Neural progenitor cell (in vitro differentiated cells): ENCODE measurements around the gene NDEL1. TPM values are rescaled to one million over a fixed set of nuclear protein-coding genes. Genes with fewer than 3 reads are reported as not detected.

Experiments
- DNase-seq: peaks from one replicate; pipeline ENCODE4 v3.0.0-alpha.2; 2016; ENCODE audit warnings: low spot score
- H2AFZ ChIP-seq: fragments of 200-600 bp; sonication (generic); replicated peaks from 2 replicates; pipeline ENCODE4 v1.6.1; 2016; ENCODE audit warnings: antibody characterized with exemption
- H3F3A ChIP-seq: fragments of 200-600 bp; sonication (generic); 2 replicates; pipeline ENCODE4 v1.6.1; 2016; ENCODE audit warnings: antibody characterized with exemption, low read depth
- H3K27ac ChIP-seq: fragments of 200-600 bp; sonication (generic); 2 replicates; pipeline ENCODE4 v1.5.1; 2016; ENCODE audit warnings: mild to moderate bottlenecking
- H3K27me3 ChIP-seq: fragments of 200-600 bp; sonication (generic); 2 replicates; pipeline ENCODE4 v1.6.1; 2016; ENCODE audit warnings: mild to moderate bottlenecking, moderate library complexity
- H3K36me3 ChIP-seq: fragments of 200-600 bp; sonication (generic); 2 replicates; pipeline ENCODE4 v1.5.1; 2016
- H3K4me1 ChIP-seq: fragments of 200-600 bp; sonication (generic); 2 replicates; pipeline ENCODE4 v1.6.1; 2016; ENCODE audit warnings: mixed run types
- H3K4me2 ChIP-seq: fragments of 200-600 bp; sonication (generic); 2 replicates; pipeline ENCODE4 v1.6.1; 2016
- H3K4me3 ChIP-seq: fragments of 200-600 bp; sonication (generic); 2 replicates; pipeline ENCODE4 v1.5.1; 2016
- H3K79me2 ChIP-seq: fragments of 200-600 bp; sonication (generic); 2 replicates; pipeline ENCODE4 v1.6.1; 2016; ENCODE audit warnings: low read depth
- H3K9ac ChIP-seq: fragments of 200-600 bp; sonication (generic); 2 replicates; pipeline ENCODE4 v1.6.1; 2016
- H3K9me3 ChIP-seq: fragments of 200-600 bp; sonication (generic); 2 replicates; pipeline ENCODE4 v1.5.1; 2016; ENCODE audit warnings: low read depth
- H4K20me1 ChIP-seq: fragments of 200-600 bp; sonication (generic); 2 replicates; pipeline ENCODE4 v1.6.1; 2016; ENCODE audit warnings: low read depth
- H3K27ac Mint-ChIP-seq: 3 replicates; pipeline ENCODE4 v1.8.0; 2021; ENCODE audit warnings: mixed read lengths
- H3K27me3 Mint-ChIP-seq: 2 replicates; pipeline ENCODE4 v1.8.0; 2022; ENCODE audit warnings: low read depth, mild to moderate bottlenecking, inconsistent platforms, moderate library complexity, mixed read lengths; ENCODE audit not compliant: insufficient read depth
- H3K36me3 Mint-ChIP-seq: 3 replicates; pipeline ENCODE4 v1.8.0; 2021; ENCODE audit warnings: mixed read lengths
- H3K4me1 Mint-ChIP-seq: 3 replicates; pipeline ENCODE4 v1.8.0; 2021; ENCODE audit warnings: mixed read lengths
- H3K4me3 Mint-ChIP-seq: 3 replicates; pipeline ENCODE4 v1.8.0; 2021; ENCODE audit warnings: mild to moderate bottlenecking, moderate library complexity, mixed read lengths
- H3K9me3 Mint-ChIP-seq: 3 replicates; pipeline ENCODE4 v1.8.0; 2020; ENCODE audit warnings: mixed read lengths
- CTCF ChIP-seq: fragments of 200-600 bp; sonication (generic); IDR thresholded peaks from 2 replicates; pipeline ENCODE4 v1.5.1; 2017; ENCODE audit warnings: antibody characterized with exemption, mild to moderate bottlenecking
- EZH2 ChIP-seq: fragments of 200-600 bp; sonication (generic); IDR thresholded peaks from 2 replicates; pipeline ENCODE4 v1.6.1; 2017; ENCODE audit warnings: antibody characterized with exemption, mild to moderate bottlenecking, moderate library complexity
- EZH2phosphoT487 ChIP-seq: fragments of 200-600 bp; sonication (generic); IDR thresholded peaks from 2 replicates; pipeline ENCODE4 v1.6.1; 2017; ENCODE audit warnings: antibody characterized with exemption
- total RNA-seq: library from RNA; depleted of rRNA; stranded (reverse); fragments of >200 nt; gene quantifications from 2 replicates; pipeline ENCODE4 v1.2.3, GENCODE V29; 2015; ENCODE audit warnings: low replicate concordance

The NDEL1 gene
- total RNA-seq, 1 donor from 2014 or later: 26.9 TPM

DNA sequence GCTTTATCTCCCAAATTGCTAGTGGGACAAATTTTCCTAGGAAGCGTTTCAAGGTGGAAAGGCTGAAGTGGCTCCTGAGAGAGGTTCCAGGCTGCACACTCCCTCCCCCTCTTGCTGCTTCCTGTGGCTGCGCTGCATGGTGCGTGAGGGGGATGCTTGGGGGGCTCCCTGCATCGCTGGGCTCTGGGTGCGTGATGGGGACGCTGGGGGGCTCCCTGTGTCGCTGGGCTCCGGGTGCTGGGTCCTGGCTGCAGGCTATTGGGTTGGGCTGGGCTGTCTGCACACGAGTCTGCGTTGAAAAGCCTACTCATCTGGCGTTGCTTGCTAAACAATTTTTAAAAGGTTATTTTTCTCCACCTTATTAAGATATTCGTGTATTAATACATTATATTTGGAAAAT, 30.1 kb downstream of the NDEL1 start:
- H3K4me3 Mint-ChIP-seq: no peak overlapping the region
- H3K4me1 ChIP-seq: no peaks in the 10 kb centered on the region
- no peak overlapping the region for H3K9ac ChIP-seq
- peaks cover 17% of the 10 kb centered on the region for H3K36me3 Mint-ChIP-seq
- H3K27ac ChIP-seq: no peak overlapping the region
- H3K27me3 Mint-ChIP-seq: no peaks in the 10 kb centered on the region
- no peaks in the 10 kb centered on the region for H3F3A ChIP-seq
- no peaks in the 10 kb centered on the region for H3K36me3 ChIP-seq
- H3K27me3 ChIP-seq: no peaks in the 10 kb centered on the region
- no peak for TF ChIP-seq EZH2phosphoT487
- TF ChIP-seq CTCF: no peak
- TF ChIP-seq EZH2: no peak
- no peak overlapping the region for H3K4me3 ChIP-seq
- no peak overlapping the region for H3K27ac Mint-ChIP-seq
- H3K4me2 ChIP-seq: no peak overlapping the region
- DNase-seq: no peak
- no peak overlapping the region for H2AFZ ChIP-seq
- H3K9me3 Mint-ChIP-seq: no peaks in the 10 kb centered on the region
- H3K9me3 ChIP-seq: no peaks in the 10 kb centered on the region
- H3K4me1 Mint-ChIP-seq: peaks cover 11% of the 10 kb centered on the region
- H3K79me2 ChIP-seq: peaks cover 5% of the 10 kb centered on the region
- H4K20me1 ChIP-seq: peaks cover 16% of the 10 kb centered on the region

- Histone ChIP-seq H4K20me1 (peaks cover 16% of the 10 kb centered on the region), H3K4me3 (no peak overlapping the region), H3K36me3 (no peaks in the 10 kb centered on the region), H3K9ac (no peak overlapping the region), H3K9me3 (no peaks in the 10 kb centered on the region), H3K4me2 (no peak overlapping the region), H3K79me2 (peaks cover 5% of the 10 kb centered on the region), H3K27me3 (no peaks in the 10 kb centered on the region), H3K4me1 (no peaks in the 10 kb centered on the region), H3K27ac (no peak overlapping the region), H2AFZ (no peak overlapping the region), H3F3A (peaks cover 2% of the 10 kb centered on the region)
- H3K4me3 Mint-ChIP-seq: no peak overlapping the region
- H3K36me3 Mint-ChIP-seq: peaks cover 19% of the 10 kb centered on the region
- no peak overlapping the region for H3K27ac Mint-ChIP-seq
- H3K27me3 Mint-ChIP-seq: no peaks in the 10 kb centered on the region
- no peaks in the 10 kb centered on the region for H3K9me3 Mint-ChIP-seq
- DNase-seq: no peak
- H3K4me1 Mint-ChIP-seq: peaks cover 13% of the 10 kb centered on the region
- TF ChIP-seq EZH2 (no peak), CTCF (no peak), EZH2phosphoT487 (no peak)
These were observed 30.8 kb downstream of the NDEL1 start for GRCh38 chr17:8466456-8466855.

DNA sequence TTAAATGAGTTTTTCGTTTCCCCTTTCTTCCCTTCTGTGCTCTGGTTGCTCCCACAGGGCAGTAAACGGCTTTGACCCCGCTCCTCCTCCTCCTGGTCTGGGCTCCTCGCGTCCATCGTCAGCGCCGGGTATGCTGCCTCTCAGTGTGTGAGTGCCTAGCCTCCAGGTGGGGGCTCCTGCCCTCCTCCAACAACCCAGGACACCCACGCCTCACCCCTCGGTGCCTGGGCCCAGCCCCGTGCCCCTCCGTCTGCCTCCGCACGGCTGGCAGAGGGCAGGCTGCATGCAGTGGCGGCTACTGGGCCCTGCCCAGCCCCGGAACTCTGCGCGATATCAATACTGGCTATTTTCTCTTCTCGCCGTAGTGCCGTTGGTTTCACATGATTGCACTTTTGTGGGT, 31.2 kb downstream of the NDEL1 start:
- H3K27me3 Mint-ChIP-seq: no peaks in the 10 kb centered on the region
- Histone ChIP-seq H3K27ac (no peak overlapping the region), H3K27me3 (no peaks in the 10 kb centered on the region), H3K9ac (no peak overlapping the region), H3K4me3 (no peak overlapping the region), H2AFZ (no peak overlapping the region), H3K9me3 (no peaks in the 10 kb centered on the region), H3K79me2 (peaks cover 5% of the 10 kb centered on the region), H3K4me2 (no peak overlapping the region), H4K20me1 (peaks cover 16% of the 10 kb centered on the region), H3K36me3 (no peaks in the 10 kb centered on the region), H3F3A (peaks cover 6% of the 10 kb centered on the region), H3K4me1 (no peaks in the 10 kb centered on the region)
- TF ChIP-seq EZH2phosphoT487 (no peak), CTCF (no peak), EZH2 (no peak)
- peaks cover 17% of the 10 kb centered on the region for H3K36me3 Mint-ChIP-seq
- H3K27ac Mint-ChIP-seq: no peak overlapping the region
- H3K4me1 Mint-ChIP-seq: peaks cover 13% of the 10 kb centered on the region
- no peak overlapping the region for H3K4me3 Mint-ChIP-seq
- DNase-seq: no peak
- H3K9me3 Mint-ChIP-seq: no peaks in the 10 kb centered on the region
